SU-DHL-6 (cell line): ENCODE data around the gene KCTD17.

Source experiments
- CTCF ChIP-seq: fragments of 200-600 bp; sonication (generic); IDR thresholded peaks from one replicate; pipeline ENCODE4 v1.5.1; 2017; ENCODE audit warnings: antibody characterized with exemption, mild to moderate bottlenecking, low read length, moderate library complexity; ENCODE audit not compliant: insufficient read depth, poor library complexity, severe bottlenecking
- EZH2phosphoT487 ChIP-seq: fragments of 200-600 bp; sonication (generic), shearing (Covaris generic); conservative IDR thresholded peaks from 2 replicates; pipeline ENCODE4 v1.6.1; 2018; ENCODE audit warnings: mild to moderate bottlenecking, antibody characterized with exemption, low read length, moderate library complexity, mixed read lengths

- TF ChIP-seq CTCF = no peak
- TF ChIP-seq EZH2phosphoT487 = no peak
Observed at GRCh38 chr22:37007651-37008050, 43.9 kb upstream of the KCTD17 start.
